Esophagus squamous epithelium (tissue), 5 donors: ENCODE results near the gene GJA1. TPM values are rescaled to one million over a fixed set of nuclear protein-coding genes. Genes with fewer than 3 reads are reported as not detected.

Source experiments
- DNase-seq: peaks from one replicate; lab custom pipeline; 2025; lab: John Stamatoyannopoulos, UW
- H3K27ac ChIP-seq, 4 donors: fragments of 200-600 bp; sonication (generic); one replicate each; pipeline ENCODE4 v1.5.1; 2016 to 2019; ENCODE audit warnings: mild to moderate bottlenecking in 1 of 4
- H3K27me3 ChIP-seq, 4 donors: fragments of 200-600 bp; sonication (generic); 1 replicate in 3 of 4; 2 replicates in 1 of 4; pipeline versions ENCODE4 v1.5.1 to v1.6.0; 2017 to 2021; ENCODE audit warnings: antibody characterized with exemption in 1 of 4
- H3K36me3 ChIP-seq, 3 donors: fragments of 200-600 bp; sonication (generic); one replicate each; pipeline ENCODE4 v1.5.1; 2016 to 2019
- H3K4me1 ChIP-seq, 3 donors: fragments of 200-600 bp; sonication (generic); one replicate each; pipeline ENCODE4 v1.5.1; 2017 to 2019
- H3K4me3 ChIP-seq, 4 donors: fragments of 200-600 bp; sonication (generic); 1 replicate in 3 of 4; 2 replicates in 1 of 4; pipeline ENCODE4 v1.5.1; 2016 to 2019; ENCODE audit warnings: mild to moderate bottlenecking in 2 of 4, moderate library complexity in 1 of 4
- H3K9me3 ChIP-seq, 3 donors: fragments of 200-600 bp; sonication (generic); one replicate each; pipeline ENCODE4 v1.5.1; 2016 to 2019
- CTCF ChIP-seq, 6 experiments: fragments of 450-650 bp in 4 of 6; fragments of 200-600 bp in 2 of 6; sonication (generic) in 2 of 6; IDR thresholded peaks; one replicate each; pipeline ENCODE4 v1.5.1; 2016 to 2019; ENCODE audit warnings: antibody characterized with exemption in 6 of 6, mild to moderate bottlenecking in 4 of 6, moderate library complexity in 4 of 6
- POLR2A ChIP-seq, 4 donors: fragments of 450-650 bp; IDR thresholded peaks; one replicate each; pipeline ENCODE4 v1.6.1; 2017; ENCODE audit warnings: antibody characterized with exemption in 4 of 4, mild to moderate bottlenecking in 4 of 4, moderate library complexity in 3 of 4
- WGBS, 2 donors: methylation state at CpG; one replicate each; pipeline ENCODE4 v1.1.5; 2018; 5-methylcytosine and 5-hydroxymethylcytosine counted together
- intact Hi-C: fragments of 100-400 bp; cut with DNase I; formaldehyde crosslinking; loops from one replicate; pipeline ENCODE4 v1.15.0; 2022
- total RNA-seq, 4 donors: library from RNA; depleted of rRNA; stranded (reverse); fragments of >200 nt; gene quantifications; one replicate each; pipeline ENCODE4 v1.1.0, GENCODE V29; 2016
- donor health status: DM: yes; HTN: yes; CAD: no.

GJA1 gene
- total RNA-seq, 4 donors from 2014 or later, result 73.1 to 118 (median 89.4) TPM

GRCh38 chr6:121434037-121434770 lies 1.2 kb upstream of the GJA1 start:
- 87 to 89% methylated on average over 12 to 13 of the region's 13 CpGs for WGBS, 2 donors
- H3K4me1 ChIP-seq, result peaks cover 0 to 45% (median 0%) of the 10 kb centered on the region in 3 donors
- intact Hi-C loops, result loop anchor here (5.0 to 10.0 kb wide), 2 partner anchors 411 to 748 kb away; no protein-coding TSS in a partner anchor
- no peaks in the 10 kb centered on the region for H3K36me3 ChIP-seq
- peak overlapping the region in 3 of 4 donors; percentile 5 to 91 (median 86) for H3K27ac ChIP-seq
- no peak for DNase-seq
- no peaks in the 10 kb centered on the region for H3K27me3 ChIP-seq
- no peak for TF ChIP-seq POLR2A (IDR thresholded peaks at IDR 0.05)
- no peak for TF ChIP-seq CTCF (IDR thresholded peaks at IDR 0.05)
- H3K4me3 ChIP-seq, result no peak overlapping the region
- no peaks in the 10 kb centered on the region for H3K9me3 ChIP-seq

- 0 to 5% methylated on average over 16 of the region's 16 CpGs for WGBS, 2 donors
- Histone ChIP-seq H3K27ac (peak overlapping the region; percentile 84 to 94 (median 88)), H3K4me1 (peaks cover under 1 to 57% (median 3%) of the 10 kb centered on the region in 3 donors), H3K9me3 (no peaks in the 10 kb centered on the region), H3K27me3 (no peaks in the 10 kb centered on the region), H3K4me3 (peak overlapping the region; percentile 52 to 79 (median 66)), H3K36me3 (no peaks in the 10 kb centered on the region)
- intact Hi-C loops, result loop anchor here (10.0 kb wide), 1 partner anchor 408 kb away; no protein-coding TSS in a partner anchor
- no peak for DNase-seq
- TF ChIP-seq CTCF (IDR thresholded peaks at IDR 0.05), result no peak
- no peak for TF ChIP-seq POLR2A (IDR thresholded peaks at IDR 0.05)
These were observed 920 bp downstream of the GJA1 start for GRCh38 chr6:121436274-121436857.

GRCh38 chr6:121436960-121437850 lies 1.8 kb downstream of the GJA1 start:
- intact Hi-C loops, result loop anchor here (10.0 kb wide), 1 partner anchor 408 kb away; no protein-coding TSS in a partner anchor
- no peak for DNase-seq
- peak overlapping the region; percentile 52 to 79 (median 66) for H3K4me3 ChIP-seq
- no peaks in the 10 kb centered on the region for H3K9me3 ChIP-seq
- H3K27me3 ChIP-seq, result no peaks in the 10 kb centered on the region
- peaks cover 6 to 65% (median 8%) of the 10 kb centered on the region in 3 donors for H3K4me1 ChIP-seq
- no peaks in the 10 kb centered on the region for H3K36me3 ChIP-seq
- TF ChIP-seq CTCF (IDR thresholded peaks at IDR 0.05), result no peak
- TF ChIP-seq POLR2A (IDR thresholded peaks at IDR 0.05), result no peak
- peak overlapping the region; percentile 84 to 94 (median 88) for H3K27ac ChIP-seq
- WGBS, 2 donors, result 1 to 4% methylated on average over 36 to 42 of the region's 45 CpGs

GRCh38 chr6:121437851-121438651 lies 2.6 kb downstream of the GJA1 start:
- intact Hi-C loops, result loop anchor here (10.0 kb wide), 1 partner anchor 407 kb away; no protein-coding TSS in a partner anchor
- no peaks in the 10 kb centered on the region for H3K36me3 ChIP-seq
- H3K9me3 ChIP-seq, result no peaks in the 10 kb centered on the region
- no peaks in the 10 kb centered on the region for H3K27me3 ChIP-seq
- H3K4me1 ChIP-seq, result peaks cover 8 to 68% (median 12%) of the 10 kb centered on the region in 3 donors
- H3K4me3 ChIP-seq, result peak overlapping the region; percentile 52 to 79 (median 66)
- 7 to 10% methylated on average over 18 of the region's 18 CpGs for WGBS, 2 donors
- H3K27ac ChIP-seq, result peak overlapping the region; percentile 84 to 94 (median 88)
- no peak for DNase-seq
- TF ChIP-seq CTCF (IDR thresholded peaks at IDR 0.05) (no peak), POLR2A (IDR thresholded peaks at IDR 0.05) (no peak)
